Activated CD4-positive, alpha-beta T cell treated with anti-CD3 and anti-CD28 coated beads for 36 hours (primary cell): ENCODE data around the gene HEPHL1. TPM values are rescaled to one million over a fixed set of nuclear protein-coding genes. Genes with fewer than 3 reads are reported as not detected.
A peak's percentile ranks its signal among the peaks of the same experiment; 100 is the strongest.

Experiments
- ATAC-seq: fragments of 200-7000 bp; cut with Tn5 transposase; one replicate; pipeline ENCODE4 v1.10.0; 2021; ENCODE audit warnings: mild to moderate bottlenecking, moderate library complexity
- CTCF ChIA-PET: fragments of 350-600 bp; sonication (Branson Sonifier 250); formaldehyde crosslinking; loops from one replicate; lab custom pipeline; 2021; ENCODE audit warnings: antibody characterized with exemption; lab: Charles Lee
- POLR2A ChIA-PET: fragments of 350-600 bp; sonication (Branson Sonifier 250); formaldehyde crosslinking; loops from one replicate; lab custom pipeline; 2021; ENCODE audit warnings: antibody characterized with exemption, inconsistent platforms; lab: Charles Lee
- DNase-seq: peaks from one replicate; pipeline ENCODE4 v3.0.0-alpha.2; 2020
- H3K27ac Mint-ChIP-seq: one replicate; pipeline ENCODE4 v1.8.0; 2021; ENCODE audit warnings: mixed read lengths
- H3K27me3 Mint-ChIP-seq: one replicate; pipeline ENCODE4 v1.8.0; 2021; ENCODE audit warnings: mixed read lengths
- H3K36me3 Mint-ChIP-seq: one replicate; pipeline ENCODE4 v1.8.0; 2021; ENCODE audit warnings: low read depth, mixed read lengths
- H3K4me1 Mint-ChIP-seq: one replicate; pipeline ENCODE4 v1.8.0; 2021; ENCODE audit warnings: mixed read lengths
- H3K4me3 Mint-ChIP-seq: one replicate; pipeline ENCODE4 v1.8.0; 2021; ENCODE audit warnings: mild to moderate bottlenecking, moderate library complexity, mixed read lengths
- H3K9me3 Mint-ChIP-seq: one replicate; pipeline ENCODE4 v1.8.0; 2021; ENCODE audit warnings: low read depth, mixed read lengths
- intact Hi-C, 2 experiments: fragments of 100-400 bp; cut with DNase I in 1 of 2; cut with micrococcal nuclease in 1 of 2; formaldehyde crosslinking; loops; one replicate each; pipeline versions ENCODE4 v1.14.2 to v1.15.1; 2022 to 2024; cut with DNase I, micrococcal nuclease
- total RNA-seq, 2 experiments: library from RNA; stranded (reverse); gene quantifications; one replicate each; pipeline ENCODE4 v1.2.3, GENCODE V29; 2021

HEPHL1 gene
- total RNA-seq, 2 experiments from 2014 or later, result not detected

DNA sequence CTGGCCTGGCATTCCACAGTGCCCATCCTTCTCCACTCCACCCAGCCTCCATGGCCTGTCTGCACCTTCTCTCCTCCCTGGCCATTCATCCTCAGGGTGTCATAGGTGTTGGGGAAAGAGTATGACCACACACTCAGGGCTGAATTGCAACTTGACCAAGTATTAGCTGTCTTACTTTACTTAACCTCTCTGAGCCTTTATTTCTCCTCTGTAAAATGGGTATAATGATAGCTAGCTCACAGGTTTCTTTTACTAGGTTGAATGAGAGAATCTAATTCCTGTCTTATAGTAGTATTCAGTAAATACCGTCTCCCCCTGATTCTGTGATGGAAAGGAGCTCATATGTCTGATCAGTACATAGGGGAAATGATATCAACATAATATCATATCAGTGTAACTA is 123.5 kb downstream of the HEPHL1 start:
- CTCF ChIA-PET, result interaction anchor here (0.6 to 0.8 kb wide), 2 partner anchors 16 to 28 kb away, joined by 3 read pairs; partner anchors contain the start of gene PANX1
- peaks cover 71% of the 10 kb centered on the region for H3K4me1 Mint-ChIP-seq
- H3K9me3 Mint-ChIP-seq, result no peaks in the 10 kb centered on the region

DNA sequence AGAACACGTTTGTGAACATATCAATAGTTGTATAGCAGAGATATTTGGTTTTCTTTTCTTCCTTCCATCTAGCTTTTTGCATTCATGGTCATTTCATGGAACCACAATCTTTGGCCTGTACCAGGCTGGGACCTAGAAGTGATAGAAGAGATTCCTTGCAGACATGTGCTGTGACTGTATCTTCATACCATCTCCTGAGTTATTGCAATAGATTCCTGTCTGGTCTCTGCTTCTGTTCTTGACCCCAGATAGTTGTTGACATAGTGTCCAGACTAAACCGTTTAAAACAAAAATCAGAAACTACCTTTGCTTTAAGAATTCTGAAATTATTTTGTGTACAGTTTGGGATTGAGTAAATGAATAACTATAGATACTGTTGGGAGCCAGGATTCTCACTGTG is 124.3 kb downstream of the HEPHL1 start:
- no peak overlapping the region for H3K4me3 Mint-ChIP-seq
- POLR2A ChIA-PET, result no interaction called here

More for the DNA sequence above, 123.5 kb downstream of the HEPHL1 start:
- Mint-ChIP-seq H3K27me3 (no peaks in the 10 kb centered on the region), H3K36me3 (no peaks in the 10 kb centered on the region), H3K27ac (no peak overlapping the region), H3K4me3 (no peak overlapping the region)
- ATAC-seq, result no peak
- intact Hi-C loops, result no loop called here
- DNase-seq, result no peak
- POLR2A ChIA-PET, result no interaction called here

DNA sequence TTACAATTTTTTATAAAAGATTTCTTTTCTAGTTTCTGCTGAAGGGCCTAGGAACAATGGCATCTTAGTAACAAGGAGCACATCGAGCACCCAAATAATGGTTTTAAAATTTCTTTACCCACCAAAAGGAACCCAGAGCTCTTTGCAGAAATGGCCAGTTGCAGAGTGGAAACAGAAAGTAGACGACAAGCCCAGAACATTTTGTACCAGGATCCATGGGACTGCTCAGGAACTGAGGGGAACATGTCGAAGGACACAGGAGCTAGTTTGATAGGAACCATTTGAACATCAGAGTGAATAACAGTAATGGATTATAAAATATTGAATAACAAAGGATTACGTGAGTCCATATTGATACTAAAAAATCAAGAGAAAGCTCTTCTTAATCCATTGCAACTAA is 124.8 kb downstream of the HEPHL1 start:
- Mint-ChIP-seq H3K27ac (no peak overlapping the region), H3K36me3 (no peaks in the 10 kb centered on the region), H3K9me3 (no peaks in the 10 kb centered on the region), H3K4me1 (peaks cover 73% of the 10 kb centered on the region), H3K4me3 (no peak overlapping the region), H3K27me3 (no peaks in the 10 kb centered on the region)
- DNase-seq (no peak), ATAC-seq (no peak)
- POLR2A ChIA-PET, result no interaction called here
- CTCF ChIA-PET, result no interaction called here
- intact Hi-C loops, result loop anchor here (2.0 kb wide), 2 partner anchors 15 to 17 kb away; partner anchors contain the start of gene PANX1 (in 1 of the 2)

More for the DNA sequence above, 124.3 kb downstream of the HEPHL1 start:
- ATAC-seq (no peak), DNase-seq (no peak)
- intact Hi-C loops, result no loop called here
- Mint-ChIP-seq H3K36me3 (no peaks in the 10 kb centered on the region), H3K27ac (no peak overlapping the region), H3K9me3 (no peaks in the 10 kb centered on the region), H3K4me1 (peaks cover 71% of the 10 kb centered on the region), H3K27me3 (no peaks in the 10 kb centered on the region)
- CTCF ChIA-PET, result interaction anchor here (0.8 kb wide), 1 partner anchor 27 kb away, joined by 3 read pairs; no protein-coding TSS in a partner anchor

DNA sequence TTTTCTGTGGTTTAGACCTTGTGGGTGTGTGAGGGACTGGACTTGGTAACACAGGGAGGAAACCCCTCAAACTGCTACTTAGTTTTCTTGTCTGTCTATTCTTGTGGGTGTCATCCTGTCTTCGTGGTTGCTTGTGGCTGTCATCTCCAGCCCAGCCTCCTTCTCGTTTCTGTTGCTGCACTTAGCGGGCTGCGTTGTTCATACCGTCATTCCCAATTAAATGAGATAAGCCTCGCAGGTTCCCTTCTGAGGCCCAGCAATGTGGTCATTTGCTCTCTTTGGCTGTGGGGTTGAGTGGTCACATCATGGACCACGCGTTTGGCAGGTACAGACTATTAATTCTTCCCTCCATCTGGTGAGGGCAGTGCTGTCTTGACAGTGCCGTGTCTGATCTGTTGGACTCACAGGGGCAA is 126.3 kb downstream of the HEPHL1 start:
- POLR2A ChIA-PET, result no interaction called here
- CTCF ChIA-PET, result interaction anchor here (0.7 kb wide), 1 partner anchor 18 kb away, joined by 3 read pairs; no protein-coding TSS in a partner anchor
- Mint-ChIP-seq H3K36me3 (peaks cover 3% of the 10 kb centered on the region), H3K9me3 (no peaks in the 10 kb centered on the region), H3K27me3 (no peaks in the 10 kb centered on the region), H3K4me3 (peak overlapping the region; percentile 6), H3K27ac (no peak overlapping the region), H3K4me1 (peaks cover 82% of the 10 kb centered on the region)
- peak; percentile 63 for DNase-seq
- intact Hi-C loops, result loop anchor here (2.0 kb wide), 2 partner anchors 17 to 19 kb away; partner anchors contain the start of gene PANX1 (in 1 of the 2)
- ATAC-seq, result peak; percentile 66

DNA sequence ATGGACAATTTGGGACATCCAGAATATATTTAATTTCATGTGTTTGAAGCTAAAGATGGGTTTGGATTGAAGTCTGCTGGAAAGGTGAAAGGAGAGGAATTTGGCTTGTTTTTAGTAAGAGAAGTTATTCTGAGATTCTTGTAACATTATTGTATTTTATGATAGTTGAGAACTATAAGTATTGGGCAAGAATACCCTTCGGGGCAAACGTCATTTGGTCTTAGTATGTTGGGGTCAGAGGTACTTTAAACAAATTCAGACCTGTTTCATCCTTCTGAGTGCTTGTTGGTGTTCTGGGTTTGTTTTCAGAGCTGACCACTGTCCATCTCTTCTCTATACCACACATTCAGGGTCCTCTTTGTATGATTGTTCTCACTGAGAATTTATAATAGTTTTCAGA is 127.0 kb downstream of the HEPHL1 start:
- Mint-ChIP-seq H3K4me3 (no peak overlapping the region), H3K9me3 (no peaks in the 10 kb centered on the region), H3K27me3 (no peaks in the 10 kb centered on the region), H3K36me3 (peaks cover 5% of the 10 kb centered on the region), H3K27ac (no peak overlapping the region), H3K4me1 (peaks cover 83% of the 10 kb centered on the region)
- CTCF ChIA-PET, result interaction anchor here (0.7 kb wide), 1 partner anchor 19 kb away, joined by 3 read pairs; no protein-coding TSS in a partner anchor
- POLR2A ChIA-PET, result no interaction called here
- DNase-seq (no peak), ATAC-seq (no peak)
- intact Hi-C loops, result no loop called here

DNA sequence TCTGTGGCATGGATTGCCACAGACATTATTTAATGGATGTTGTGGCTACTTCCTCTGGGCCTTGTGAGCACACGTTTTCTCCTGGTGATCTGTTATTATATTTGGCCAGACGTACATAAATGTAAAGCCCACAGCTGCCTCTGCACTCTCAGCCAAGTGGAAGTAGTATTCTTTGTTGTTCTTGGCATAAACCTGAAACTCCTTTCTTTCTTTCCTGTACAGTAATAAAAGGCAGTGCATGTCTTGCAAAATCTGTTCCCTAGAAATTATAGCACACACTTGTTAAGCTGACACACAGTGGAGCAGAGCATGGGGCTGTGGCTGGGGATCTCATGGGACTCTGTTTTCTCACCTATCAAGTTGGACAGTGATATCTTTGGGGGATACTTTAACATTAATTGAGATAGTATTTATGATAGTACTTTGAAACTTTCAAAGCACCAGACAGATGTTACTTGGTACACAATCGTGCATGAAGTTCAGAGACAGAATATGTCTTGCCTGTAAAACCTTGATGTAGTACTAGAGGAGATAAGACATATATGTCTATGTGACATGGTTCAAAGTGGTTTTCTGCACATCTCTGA is 128.4 kb downstream of the HEPHL1 start:
- DNase-seq (no peak), ATAC-seq (no peak)
- H3K27me3 Mint-ChIP-seq, result no peaks in the 10 kb centered on the region
- no peak overlapping the region for H3K4me3 Mint-ChIP-seq
- CTCF ChIA-PET, result interaction anchor here (1.3 kb wide), 1 partner anchor 21 kb away, joined by 3 read pairs; the partner anchor contains the start of gene PANX1
- POLR2A ChIA-PET, result no interaction called here
- H3K4me1 Mint-ChIP-seq, result peaks cover 84% of the 10 kb centered on the region
- H3K27ac Mint-ChIP-seq, result no peak overlapping the region
- intact Hi-C loops, result no loop called here
- peaks cover 10% of the 10 kb centered on the region for H3K36me3 Mint-ChIP-seq
- no peaks in the 10 kb centered on the region for H3K9me3 Mint-ChIP-seq

DNA sequence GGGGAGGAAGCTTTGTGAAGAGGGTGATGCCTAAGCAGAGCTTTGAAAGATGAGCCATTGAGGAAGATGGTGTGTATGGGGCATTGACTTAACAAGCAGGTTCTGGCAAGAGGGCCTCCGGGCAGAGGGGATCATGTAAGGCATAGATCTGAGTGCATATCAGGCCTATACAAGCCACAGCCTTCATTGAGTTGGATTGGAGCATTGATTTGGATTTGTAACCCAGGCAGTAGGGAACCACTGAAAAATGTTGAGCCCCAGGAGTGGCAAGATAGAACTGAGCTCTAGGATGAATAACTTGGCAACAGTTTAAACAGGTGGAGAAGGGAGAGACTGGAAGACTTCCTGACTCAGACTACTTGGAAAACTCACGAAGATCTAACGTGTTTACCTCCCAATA is 128.9 kb downstream of the HEPHL1 start:
- peaks cover 81% of the 10 kb centered on the region for H3K4me1 Mint-ChIP-seq
- POLR2A ChIA-PET, result no interaction called here

DNA sequence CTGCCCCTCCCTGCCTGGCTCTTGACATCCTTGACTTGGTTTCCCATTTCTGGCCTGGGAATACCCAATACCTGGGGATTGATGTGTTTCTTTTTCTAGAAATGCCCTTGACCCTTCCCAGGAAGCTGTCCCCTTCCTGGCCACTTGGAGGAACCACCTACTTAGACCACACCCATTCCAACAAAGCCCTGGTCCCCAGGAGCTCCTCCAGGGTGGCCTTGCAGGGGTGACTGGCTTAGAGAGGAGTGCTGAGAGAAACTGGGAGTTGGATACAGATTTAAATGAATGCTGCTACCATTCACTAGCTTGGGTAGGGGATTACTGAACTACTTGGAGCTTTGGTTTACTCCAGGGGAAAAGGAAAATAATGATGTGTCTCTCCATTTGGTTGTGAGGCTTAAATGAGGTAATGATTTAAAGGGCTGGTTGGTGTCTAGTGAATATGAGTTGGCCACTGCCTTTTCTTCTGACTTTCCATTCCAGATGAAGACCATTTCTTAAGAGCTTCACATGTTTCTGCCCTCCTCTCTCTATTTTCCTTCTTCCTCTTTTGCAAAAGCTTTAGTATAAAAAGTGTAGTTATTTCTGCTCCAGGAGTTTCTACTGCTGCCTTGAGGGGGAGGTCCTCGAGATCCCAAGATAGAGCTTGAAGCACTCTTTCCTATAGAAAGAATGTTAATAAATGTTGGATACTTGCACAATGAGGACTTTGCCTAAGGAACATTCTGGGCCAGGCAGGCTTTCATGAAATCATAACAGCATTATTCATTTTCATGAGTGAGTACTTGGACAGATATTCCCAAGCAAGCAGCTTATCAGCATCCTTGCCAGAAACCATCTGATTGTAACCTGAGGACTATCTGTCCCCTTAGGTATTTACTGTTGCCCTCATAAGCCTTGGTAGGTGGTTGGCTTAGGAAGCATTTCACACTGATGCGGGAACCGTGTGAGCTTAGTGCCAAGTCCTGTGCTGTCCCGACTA is 129.8 kb downstream of the HEPHL1 start:
- H3K27ac Mint-ChIP-seq, result no peak overlapping the region
- no peaks in the 10 kb centered on the region for H3K27me3 Mint-ChIP-seq
- intact Hi-C loops, result no loop called here
- ChIA-PET POLR2A (no interaction called here), CTCF (interaction anchor here (0.9 to 2.2 kb wide), 4 partner anchors 9 to 23 kb away, joined by 3 to 6 read pairs (median 3); partner anchors contain the start of gene PANX1)
- no peaks in the 10 kb centered on the region for H3K9me3 Mint-ChIP-seq
- peaks cover 71% of the 10 kb centered on the region for H3K4me1 Mint-ChIP-seq
- no peak overlapping the region for H3K4me3 Mint-ChIP-seq
- no peak for ATAC-seq
- DNase-seq, result no peak
- H3K36me3 Mint-ChIP-seq, result peaks cover 14% of the 10 kb centered on the region

More for the DNA sequence above, 128.9 kb downstream of the HEPHL1 start:
- no peak overlapping the region for H3K4me3 Mint-ChIP-seq
- H3K27ac Mint-ChIP-seq, result no peak overlapping the region
- no peak for DNase-seq
- H3K36me3 Mint-ChIP-seq, result peaks cover 10% of the 10 kb centered on the region
- H3K27me3 Mint-ChIP-seq, result no peaks in the 10 kb centered on the region
- no peak for ATAC-seq
- no peaks in the 10 kb centered on the region for H3K9me3 Mint-ChIP-seq
- intact Hi-C loops, result no loop called here
- CTCF ChIA-PET, result interaction anchor here (0.9 to 1.3 kb wide), 2 partner anchors 17 to 22 kb away, joined by 3 read pairs; partner anchors contain the start of gene PANX1

DNA sequence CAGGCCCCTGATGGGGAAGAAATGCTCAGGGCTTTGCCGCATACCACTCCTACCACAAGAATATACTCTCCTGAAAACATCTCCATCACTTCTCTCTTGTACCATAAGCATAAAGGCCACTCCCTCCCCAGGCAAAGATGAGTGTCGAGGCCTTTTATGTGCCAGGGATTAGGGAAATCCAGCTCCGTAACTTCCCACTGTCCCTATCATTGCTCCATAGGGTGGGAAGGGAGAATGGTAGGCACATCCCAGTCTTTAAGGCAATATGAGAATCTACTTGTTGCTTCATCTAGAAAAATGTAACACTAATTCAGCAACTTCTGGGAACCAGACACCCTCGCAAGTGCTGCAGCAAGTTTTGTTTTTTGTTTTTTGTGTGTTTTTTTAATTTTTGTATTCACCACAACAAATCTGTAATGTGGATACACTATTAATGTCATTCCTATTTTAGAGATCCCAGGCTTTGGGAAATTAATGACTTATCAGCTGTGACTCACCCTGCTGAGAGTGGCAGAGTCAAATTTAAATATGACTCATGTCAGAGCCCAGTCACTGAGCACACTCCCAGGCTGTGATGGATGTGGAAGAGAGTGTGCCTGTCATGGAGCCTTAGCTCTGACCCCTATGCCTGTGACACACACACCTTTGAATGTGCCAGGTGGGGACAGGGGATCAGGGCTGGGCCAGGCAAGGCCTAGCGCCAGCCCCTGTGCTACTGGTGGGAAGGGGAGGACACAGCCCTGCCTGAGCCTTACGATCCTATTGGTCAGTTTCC is 130.9 kb downstream of the HEPHL1 start:
- Mint-ChIP-seq H3K36me3 (peaks cover 21% of the 10 kb centered on the region), H3K4me1 (peaks cover 62% of the 10 kb centered on the region), H3K9me3 (no peaks in the 10 kb centered on the region), H3K4me3 (no peak overlapping the region), H3K27ac (peak overlapping the region; percentile 51), H3K27me3 (no peaks in the 10 kb centered on the region)
- ChIA-PET POLR2A (interaction anchor here (1.0 kb wide), 1 partner anchor 23 kb away, joined by 5 read pairs; the partner anchor contains the start of gene PANX1), CTCF (interaction anchor here (2.2 kb wide), 1 partner anchor 10 kb away, joined by 6 read pairs; no protein-coding TSS in a partner anchor)
- peak; percentile 97 for ATAC-seq
- intact Hi-C loops, result no loop called here
- peak; percentile 61 for DNase-seq

DNA sequence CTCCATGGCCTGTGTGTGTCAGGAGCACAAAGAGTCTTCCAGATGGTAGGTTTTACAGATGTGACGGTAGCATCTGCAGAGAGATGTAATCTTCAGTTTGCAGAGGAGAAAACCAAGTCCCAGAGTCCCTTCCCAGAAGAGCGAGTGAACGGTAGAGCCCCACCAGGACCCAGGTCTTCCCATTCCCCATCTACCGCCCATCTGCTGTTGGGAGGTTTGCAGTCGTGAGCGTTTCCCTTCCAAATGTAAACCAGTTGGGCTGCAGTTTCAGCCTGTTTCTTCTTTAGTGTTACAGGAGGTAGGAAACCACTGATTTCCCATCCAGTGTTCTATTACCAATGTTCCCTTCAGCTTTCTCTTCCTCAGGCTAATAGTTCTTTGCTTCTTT is 131.5 kb downstream of the HEPHL1 start:
- ChIA-PET CTCF (interaction anchor here (1.1 to 2.2 kb wide), 2 partner anchors 10 to 24 kb away, joined by 3 to 6 read pairs; partner anchors contain the start of gene PANX1), POLR2A (interaction anchor here (1.0 kb wide), 1 partner anchor 24 kb away, joined by 5 read pairs; the partner anchor contains the start of gene PANX1)
- Mint-ChIP-seq H3K27me3 (no peaks in the 10 kb centered on the region), H3K4me1 (peaks cover 57% of the 10 kb centered on the region), H3K36me3 (peaks cover 23% of the 10 kb centered on the region), H3K4me3 (no peak overlapping the region), H3K27ac (peak overlapping the region; percentile 51), H3K9me3 (no peaks in the 10 kb centered on the region)
- intact Hi-C loops, result no loop called here
- DNase-seq (no peak), ATAC-seq (no peak)
